H7 (cell line): ENCODE data around the gene IMPG1. TPM values are rescaled to one million over a fixed set of nuclear protein-coding genes. Genes with fewer than 3 reads are reported as not detected.

Experiments
- DNase-seq: peaks from one replicate; pipeline ENCODE4 v3.0.0; 2012
- H3K27me3 ChIP-seq: 2 replicates; pipeline ENCODE4 v1.6.0; 2011; ENCODE audit warnings: mild to moderate bottlenecking, low read length; ENCODE audit not compliant: control insufficient read depth, insufficient read depth
- H3K36me3 ChIP-seq: replicated peaks from 2 replicates; pipeline ENCODE4 v1.5.1; 2011; ENCODE audit warnings: low read length; ENCODE audit not compliant: control insufficient read depth, insufficient read depth
- H3K4me3 ChIP-seq: 2 replicates; pipeline ENCODE4 v1.5.1; 2011; ENCODE audit warnings: low read depth, mild to moderate bottlenecking, control low read depth, low read length, moderate library complexity; ENCODE audit not compliant: insufficient read depth
- total RNA-seq: library from RNA; depleted of rRNA; stranded (reverse); fragments of >200 nt; shearing (Covaris generic); gene quantifications from 2 replicates; pipeline ENCODE4 v1.2.3, GENCODE V29; 2014

Gene IMPG1
- total RNA-seq, 1 experiment from 2014 or later = not detected

DNA sequence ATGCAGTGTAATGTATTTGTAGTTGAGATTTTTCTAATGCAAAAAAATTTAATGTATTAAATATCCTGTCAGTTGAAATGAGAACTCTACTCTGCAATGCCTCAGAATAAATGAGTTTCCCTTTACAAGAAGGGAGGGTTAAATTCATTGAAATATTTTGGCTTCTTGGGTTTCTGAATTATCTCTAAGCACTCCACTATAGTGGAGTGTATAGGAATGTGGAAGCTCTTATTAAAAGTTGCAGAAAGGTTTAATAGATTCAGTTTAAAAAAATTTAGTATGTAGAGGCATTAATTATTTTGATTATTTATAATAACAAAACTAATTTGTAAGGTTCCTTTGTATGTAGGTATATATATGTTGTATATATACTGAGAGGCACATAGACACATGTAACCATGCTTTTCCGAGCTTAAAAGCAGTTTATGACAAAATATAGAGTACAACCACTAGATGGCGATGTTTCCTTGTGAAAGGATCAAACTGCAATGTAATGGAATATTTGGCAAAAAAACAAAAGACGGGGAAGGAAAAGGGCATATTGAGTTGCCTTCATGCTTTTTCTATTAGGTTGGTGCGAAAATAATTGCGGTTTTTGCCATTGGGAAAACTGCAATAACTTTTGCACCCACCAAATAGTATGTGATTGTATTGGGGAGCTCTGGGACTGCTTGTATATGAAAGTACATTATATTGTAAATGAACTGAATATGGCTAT is 179.2 kb downstream of the IMPG1 start:
- no peak overlapping the region for H3K4me3 ChIP-seq
- peak; percentile 49 for DNase-seq
- H3K36me3 ChIP-seq = no peaks in the 10 kb centered on the region; the same call in 1 of the 2 replicates
- no peaks in the 10 kb centered on the region for H3K27me3 ChIP-seq

DNA sequence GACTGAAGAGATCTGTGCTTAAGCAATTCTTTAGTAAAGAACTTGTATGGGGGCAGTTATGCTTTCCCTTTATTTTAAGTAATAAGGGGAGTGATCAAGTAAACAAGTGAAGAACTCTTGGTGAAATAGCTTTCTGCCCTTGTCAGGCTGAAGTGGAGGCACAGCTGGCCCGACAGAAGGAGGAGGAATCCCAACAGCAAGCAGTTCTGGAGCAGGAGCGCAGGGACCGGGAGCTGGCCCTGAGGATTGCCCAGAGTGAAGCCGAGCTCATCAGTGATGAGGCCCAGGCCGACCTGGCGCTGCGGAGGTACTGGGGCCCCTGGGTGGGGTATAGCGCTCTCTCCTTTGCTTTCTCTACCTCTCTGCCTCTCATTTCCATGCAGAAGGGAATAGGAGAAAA is 180.1 kb downstream of the IMPG1 start:
- H3K4me3 ChIP-seq = no peak overlapping the region
- H3K36me3 ChIP-seq = no peaks in the 10 kb centered on the region; the same call in 1 of the 2 replicates
- DNase-seq = no peak
- no peaks in the 10 kb centered on the region for H3K27me3 ChIP-seq

DNA sequence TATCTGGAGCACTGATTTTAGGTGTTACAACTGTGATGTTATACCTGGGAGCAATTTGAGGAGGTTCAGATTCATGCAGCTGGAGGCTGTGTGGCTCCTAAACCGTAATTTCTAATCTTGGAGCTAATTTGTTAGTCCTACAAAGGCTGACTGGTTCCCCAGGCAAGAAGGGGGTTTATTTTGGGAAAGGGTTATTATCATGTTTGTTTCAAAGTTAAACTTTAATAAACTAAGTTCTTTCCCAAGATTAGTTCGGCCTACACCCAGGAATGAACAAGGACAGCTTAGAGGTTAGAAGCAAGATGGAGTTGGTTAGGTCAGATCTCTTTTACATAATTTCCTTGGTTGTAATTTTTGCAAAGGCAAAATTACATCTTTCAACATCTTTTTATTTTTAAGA is 187.6 kb downstream of the IMPG1 start:
- Histone ChIP-seq H3K27me3 (no peaks in the 10 kb centered on the region), H3K36me3 (no peaks in the 10 kb centered on the region; the same call in 1 of the 2 replicates), H3K4me3 (no peak overlapping the region)
- DNase-seq = no peak

DNA sequence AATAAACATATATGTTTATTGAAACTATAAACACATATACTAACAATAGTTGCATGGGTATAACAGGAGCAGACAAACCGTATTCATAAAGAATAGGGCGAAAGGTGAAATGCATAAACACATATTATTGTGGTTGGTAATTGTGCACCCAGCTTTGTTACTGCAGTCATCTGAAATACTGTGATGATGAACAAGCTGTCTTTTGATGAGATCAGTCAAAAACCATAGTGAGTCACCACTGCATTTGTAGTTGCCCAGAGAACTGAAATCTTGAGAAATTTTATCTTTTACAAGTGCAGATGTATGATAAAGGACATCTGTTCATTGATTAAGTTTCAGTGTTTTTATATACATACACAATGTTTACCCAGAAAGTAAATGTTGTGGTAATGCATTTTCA is 189.7 kb downstream of the IMPG1 start:
- H3K4me3 ChIP-seq = no peak overlapping the region
- DNase-seq = no peak
- no peaks in the 10 kb centered on the region for H3K27me3 ChIP-seq
- H3K36me3 ChIP-seq = no peaks in the 10 kb centered on the region; the same call in 1 of the 2 replicates

DNA sequence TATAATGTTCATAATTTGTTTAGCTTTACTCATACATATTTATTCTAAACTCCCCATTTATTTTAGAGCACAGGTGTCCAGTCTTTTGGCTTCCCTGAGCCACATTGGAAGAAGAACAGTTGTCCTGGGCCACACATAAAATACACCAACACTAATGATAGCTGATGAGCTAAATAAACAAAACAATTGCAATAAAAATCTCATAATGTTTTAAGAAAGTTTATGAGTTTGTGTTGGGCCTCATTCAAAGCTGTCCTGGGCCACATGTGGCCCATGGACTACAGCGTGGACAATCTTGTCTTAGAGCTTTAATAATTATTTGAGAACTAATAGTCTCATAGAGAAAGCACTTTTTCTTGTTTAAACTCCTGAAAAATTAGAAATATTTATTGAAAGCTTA is 192.2 kb downstream of the IMPG1 start:
- Histone ChIP-seq H3K27me3 (no peaks in the 10 kb centered on the region), H3K36me3 (no peaks in the 10 kb centered on the region; the same call in 1 of the 2 replicates), H3K4me3 (no peak overlapping the region)
- no peak for DNase-seq

DNA sequence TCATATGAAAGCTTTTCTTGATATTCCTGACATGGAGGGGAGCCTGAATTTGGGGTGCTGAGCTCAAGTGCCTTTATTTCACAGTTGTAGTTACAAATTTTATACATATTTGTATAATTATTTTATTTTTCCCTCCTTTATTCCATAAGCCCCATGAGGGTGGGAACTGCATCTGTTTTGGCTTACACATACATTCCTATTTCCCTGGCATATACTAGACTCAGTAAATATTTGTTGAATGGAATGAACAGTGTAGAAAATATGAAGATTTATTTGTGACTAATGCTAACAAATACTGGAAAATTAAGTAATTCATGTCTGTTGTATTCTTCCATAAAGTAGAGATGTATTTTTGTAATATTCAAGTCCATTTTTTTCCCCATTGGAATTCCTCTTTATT is 196.3 kb downstream of the IMPG1 start:
- H3K36me3 ChIP-seq = no peaks in the 10 kb centered on the region; the same call in 1 of the 2 replicates
- no peak for DNase-seq
- H3K4me3 ChIP-seq = no peak overlapping the region
- H3K27me3 ChIP-seq = no peaks in the 10 kb centered on the region

DNA sequence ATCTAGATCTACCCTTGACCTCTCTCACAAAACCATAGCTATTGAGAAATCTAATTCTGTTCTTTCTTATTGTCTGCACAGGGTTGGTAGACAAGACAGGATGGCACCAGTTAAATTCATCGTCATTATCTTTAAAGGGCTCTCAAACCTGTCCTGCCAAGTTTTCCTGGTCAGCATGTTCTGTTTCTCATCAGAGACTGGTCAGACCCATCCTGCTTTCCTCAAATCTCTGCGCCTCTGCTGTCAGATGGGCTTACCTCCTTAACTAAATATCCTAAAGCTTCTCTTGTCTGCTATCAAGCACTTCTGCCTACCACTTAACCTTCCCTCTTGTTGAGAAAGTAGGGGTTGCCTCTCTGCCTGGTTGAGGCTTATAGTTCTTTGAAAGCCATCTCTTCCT is 198.2 kb downstream of the IMPG1 start:
- H3K27me3 ChIP-seq = no peaks in the 10 kb centered on the region
- no peaks in the 10 kb centered on the region; the same call in none of the 2 replicates for H3K36me3 ChIP-seq
- no peak overlapping the region for H3K4me3 ChIP-seq
- DNase-seq = no peak
